Neural cell (in vitro differentiated cells): ENCODE results near the gene ARFGAP1. TPM values are rescaled to one million over a fixed set of nuclear protein-coding genes. Genes with fewer than 3 reads are reported as not detected.

ENCODE experiments used
- H2AFZ ChIP-seq: fragments of 200-600, 300-800 bp; sonication (generic), shearing (Covaris generic); 2 replicates; pipeline ENCODE4 v1.6.0; 2014; ENCODE audit warnings: low read depth, mild to moderate bottlenecking, antibody characterized with exemption, low read length, moderate library complexity
- H3F3A ChIP-seq: fragments of 200-600 bp; shearing (Covaris generic); 2 replicates; pipeline ENCODE4 v1.6.1; 2016; ENCODE audit warnings: mild to moderate bottlenecking, moderate library complexity, mixed read lengths, antibody characterized with exemption, low read length; ENCODE audit not compliant: insufficient read depth, poor library complexity, severe bottlenecking
- H3K27ac ChIP-seq: fragments of 200-600, 300-800 bp; sonication (generic), shearing (Covaris generic); 2 replicates; pipeline ENCODE4 v1.5.1; 2014; ENCODE audit warnings: mild to moderate bottlenecking, low read length, moderate library complexity
- H3K27me3 ChIP-seq: fragments of 300-800, 200-600 bp; sonication (generic), shearing (Covaris generic); 2 replicates; pipeline ENCODE4 v1.6.0; 2014; ENCODE audit warnings: mild to moderate bottlenecking, low read depth, low read length, moderate library complexity; ENCODE audit not compliant: insufficient read depth
- H3K36me3 ChIP-seq: fragments of 300-800, 200-600 bp; sonication (generic), shearing (Covaris generic); 2 replicates; pipeline ENCODE4 v1.5.1; 2014; ENCODE audit warnings: mild to moderate bottlenecking, antibody characterized with exemption, low read length, moderate library complexity; ENCODE audit not compliant: insufficient read depth
- H3K4me2 ChIP-seq: fragments of 300-800, 200-600 bp; sonication (generic), shearing (Covaris generic); 2 replicates; pipeline ENCODE4 v1.6.0; 2014; ENCODE audit warnings: mild to moderate bottlenecking, low read length
- H3K4me3 ChIP-seq: fragments of 300-800, 200-600 bp; sonication (generic), shearing (Covaris generic); 2 replicates; pipeline ENCODE4 v1.5.1; 2014; ENCODE audit warnings: mild to moderate bottlenecking, low read length, moderate library complexity
- H3K79me2 ChIP-seq: fragments of 200-600 bp; shearing (Covaris generic); replicated peaks from 2 replicates; pipeline ENCODE4 v1.6.0; 2014; ENCODE audit warnings: mild to moderate bottlenecking, low read length, moderate library complexity; ENCODE audit not compliant: insufficient read depth
- H3K9ac ChIP-seq: fragments of 300-800, 200-600 bp; sonication (generic), shearing (Covaris generic); 2 replicates; pipeline ENCODE4 v1.6.1; 2016; ENCODE audit warnings: mild to moderate bottlenecking, low read length, mixed read lengths
- H3K9me2 ChIP-seq: fragments of 200-600 bp; shearing (Covaris generic); 2 replicates; pipeline ENCODE4 v1.6.1; 2016; ENCODE audit warnings: mild to moderate bottlenecking, low read length, mixed read lengths; ENCODE audit not compliant: insufficient read depth
- H3K9me3 ChIP-seq: fragments of 200-600, 300-800 bp; sonication (generic), shearing (Covaris generic); 2 replicates; pipeline ENCODE4 v1.6.1; 2016; ENCODE audit warnings: mild to moderate bottlenecking, mixed run types, low read length, moderate library complexity, mixed read lengths
- H4K20me1 ChIP-seq: fragments of 200-600 bp; shearing (Covaris generic); 2 replicates; pipeline ENCODE4 v1.6.1; 2016; ENCODE audit warnings: mild to moderate bottlenecking, mixed run types; ENCODE audit not compliant: insufficient read depth
- CTCF ChIP-seq: fragments of 450-650 bp; IDR thresholded peaks from 2 replicates; pipeline ENCODE4 v1.5.1; 2014; ENCODE audit warnings: antibody characterized with exemption, mild to moderate bottlenecking, moderate library complexity; ENCODE audit not compliant: poor library complexity, severe bottlenecking
- EP300 ChIP-seq: fragments of 450-650 bp; conservative IDR thresholded peaks from 2 replicates; pipeline ENCODE4 v1.6.1; 2014; ENCODE audit warnings: antibody characterized with exemption, mild to moderate bottlenecking, moderate library complexity; ENCODE audit not compliant: poor library complexity, severe bottlenecking
- EZH2 ChIP-seq: fragments of 200-600, 300-800 bp; shearing (Covaris generic), sonication (generic); IDR thresholded peaks from 2 replicates; pipeline ENCODE4 v1.6.1; 2014; ENCODE audit warnings: antibody characterized with exemption, low read length, borderline replicate concordance, mild to moderate bottlenecking; ENCODE audit not compliant: insufficient read depth, poor library complexity, severe bottlenecking
- MXI1 ChIP-seq: fragments of 450-650 bp; conservative IDR thresholded peaks from 2 replicates; pipeline ENCODE4 v1.6.1; 2014; ENCODE audit warnings: antibody characterized with exemption, mild to moderate bottlenecking; ENCODE audit not compliant: poor library complexity, severe bottlenecking
- POLR2AphosphoS5 ChIP-seq: IDR thresholded peaks from 2 replicates; pipeline ENCODE4 v1.6.1; 2012
- RAD21 ChIP-seq: fragments of 450-650 bp; conservative IDR thresholded peaks from 2 replicates; pipeline ENCODE4 v1.6.1; 2014; ENCODE audit warnings: antibody characterized with exemption, mild to moderate bottlenecking, moderate library complexity
- REST ChIP-seq: IDR thresholded peaks from 2 replicates; pipeline ENCODE4 v1.6.1; 2012; ENCODE audit warnings: borderline replicate concordance
- SMC3 ChIP-seq: fragments of 450-650 bp; conservative IDR thresholded peaks from 2 replicates; pipeline ENCODE4 v1.6.1; 2014; ENCODE audit warnings: antibody characterized with exemption, mild to moderate bottlenecking, moderate library complexity; ENCODE audit not compliant: poor library complexity
- TAF1 ChIP-seq: IDR thresholded peaks from 2 replicates; pipeline ENCODE4 v1.6.1; 2012; ENCODE audit warnings: low read depth
- polyA minus RNA-seq: library from RNA; depleted of rRNA, polyadenylated mRNA; stranded (reverse); fragments of >200 nt; gene quantifications from 2 replicates; pipeline ENCODE4 v1.2.3, GENCODE V29; 2014
- polyA plus RNA-seq: library from polyadenylated mRNA; depleted of rRNA; stranded (reverse); fragments of >200 nt; gene quantifications from 2 replicates; pipeline ENCODE4 v1.2.3, GENCODE V29; 2014

ARFGAP1 gene
- polyA plus RNA-seq (70.2 and 82.0 TPM in 2 replicates), polyA minus RNA-seq (40.6 and 47.7 TPM in 2 replicates)

DNA sequence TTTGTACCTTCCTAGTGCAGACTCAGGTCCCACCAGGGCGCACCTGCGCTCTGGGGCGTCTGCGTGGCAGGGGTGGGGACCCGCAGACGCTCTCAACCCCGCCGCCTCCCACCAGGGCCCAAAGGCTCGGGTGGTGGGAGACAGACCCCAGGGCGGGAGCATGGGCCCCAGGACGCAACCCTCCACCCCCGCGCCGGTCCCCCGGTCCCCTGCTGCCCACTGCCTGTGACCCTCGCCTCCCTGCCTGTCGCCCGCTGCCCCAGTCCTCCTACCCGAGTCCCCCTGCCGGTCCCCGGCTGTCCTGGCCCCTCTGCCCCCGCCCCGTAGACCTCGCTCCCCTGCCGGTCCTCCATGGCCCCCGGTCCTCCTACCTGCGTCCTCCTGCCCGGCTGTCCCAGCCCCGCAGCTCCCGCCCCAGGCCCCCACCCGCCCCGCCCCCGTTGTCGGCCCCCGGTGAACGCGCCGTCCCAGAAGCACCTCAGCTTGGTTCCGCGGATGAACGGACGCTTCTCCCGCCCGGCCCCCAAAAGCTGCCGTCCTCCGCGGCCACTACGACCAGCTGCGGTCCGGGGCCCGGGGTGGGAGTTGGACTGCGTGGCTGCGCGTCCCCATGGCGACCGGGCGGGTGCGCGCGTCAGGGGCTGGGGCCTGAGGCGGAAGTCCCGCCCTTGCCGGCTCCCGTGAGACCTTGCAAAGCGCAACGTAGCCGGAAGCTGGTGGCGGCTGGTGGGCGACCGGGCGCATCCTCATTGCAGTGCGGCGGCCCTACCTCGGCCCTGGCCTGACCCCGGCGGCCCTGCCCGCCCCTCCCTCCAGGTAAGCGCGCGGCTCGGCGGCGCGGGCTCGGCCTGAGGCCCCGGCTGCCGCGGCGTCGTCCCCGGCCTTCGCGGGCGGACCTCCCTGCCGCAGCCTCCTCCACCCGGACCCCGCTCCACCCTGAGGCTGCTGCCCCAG lies at the start of gene ARFGAP1:
TSS of gene ARFGAP1 (plus strand) at position 709 of the 954 bp plus-strand sequence. CDS start 2,768 bp downstream, outside the sequence.
- H3K9ac ChIP-seq = peak within 1 kb of the TSS; percentile 76
- H3K27me3 ChIP-seq = no peaks in the 10 kb centered on the region
- H2AFZ ChIP-seq = no peak within 1 kb of the TSS
- no peak within 1 kb of the TSS for H3K27ac ChIP-seq
- H3K9me3 ChIP-seq = no peaks in the 10 kb centered on the region
- H3K4me2 ChIP-seq = peak within 1 kb of the TSS; percentile 80
- H3K36me3 ChIP-seq = no peaks in the 10 kb centered on the region
- peaks cover 30% of the 10 kb centered on the region for H3K79me2 ChIP-seq
- no peaks in the 10 kb centered on the region for H3K9me2 ChIP-seq
- peak within 1 kb of the TSS; percentile 91 for H3K4me3 ChIP-seq
- H3F3A ChIP-seq = no peaks in the 10 kb centered on the region
- no peaks in the 10 kb centered on the region for H4K20me1 ChIP-seq
- TF ChIP-seq CTCF = peak; percentile 31
- TF ChIP-seq TAF1 = no peak
- no peak for TF ChIP-seq EZH2
- TF ChIP-seq RAD21 = peak; percentile 36
- no peak for TF ChIP-seq REST
- TF ChIP-seq POLR2AphosphoS5 = peak; percentile 87
- peak; percentile 57 for TF ChIP-seq EP300
- TF ChIP-seq MXI1 = peak; percentile 90
- TF ChIP-seq SMC3 = peak; percentile 38

GRCh38 chr20:63223121-63223825 lies 49.3 kb upstream of the ARFGAP1 start:
- Histone ChIP-seq H3K9ac (no peak overlapping the region), H3K9me3 (no peaks in the 10 kb centered on the region), H3K4me2 (no peak overlapping the region), H3K9me2 (no peaks in the 10 kb centered on the region), H3K27ac (no peak overlapping the region), H4K20me1 (no peaks in the 10 kb centered on the region), H3K27me3 (no peaks in the 10 kb centered on the region), H3K36me3 (no peaks in the 10 kb centered on the region), H2AFZ (no peak overlapping the region), H3K4me3 (no peak overlapping the region), H3F3A (no peaks in the 10 kb centered on the region), H3K79me2 (no peaks in the 10 kb centered on the region)
- TF ChIP-seq POLR2AphosphoS5 (no peak), EZH2 (no peak), RAD21 (peak; percentile 78), MXI1 (no peak), CTCF (peak; percentile 85), EP300 (no peak), REST (no peak), TAF1 (no peak), SMC3 (peak; percentile 81)
